NCI-H526 treated with DMSO at 0.1 percent for 48 hours (cell line): ENCODE results near the gene LIN7B.
A peak's percentile ranks its signal among the peaks of the same experiment; 100 is the strongest.
"Not testable (repeated sequence)": the region's sequence is repeated elsewhere in the genome, so short reads cannot be mapped to it uniquely, and the experiment has no call there.

Experiments used
- DNase-seq: peaks from one replicate; lab custom pipeline; 2025; lab: John Stamatoyannopoulos, UW

Gene LIN7B

DNA sequence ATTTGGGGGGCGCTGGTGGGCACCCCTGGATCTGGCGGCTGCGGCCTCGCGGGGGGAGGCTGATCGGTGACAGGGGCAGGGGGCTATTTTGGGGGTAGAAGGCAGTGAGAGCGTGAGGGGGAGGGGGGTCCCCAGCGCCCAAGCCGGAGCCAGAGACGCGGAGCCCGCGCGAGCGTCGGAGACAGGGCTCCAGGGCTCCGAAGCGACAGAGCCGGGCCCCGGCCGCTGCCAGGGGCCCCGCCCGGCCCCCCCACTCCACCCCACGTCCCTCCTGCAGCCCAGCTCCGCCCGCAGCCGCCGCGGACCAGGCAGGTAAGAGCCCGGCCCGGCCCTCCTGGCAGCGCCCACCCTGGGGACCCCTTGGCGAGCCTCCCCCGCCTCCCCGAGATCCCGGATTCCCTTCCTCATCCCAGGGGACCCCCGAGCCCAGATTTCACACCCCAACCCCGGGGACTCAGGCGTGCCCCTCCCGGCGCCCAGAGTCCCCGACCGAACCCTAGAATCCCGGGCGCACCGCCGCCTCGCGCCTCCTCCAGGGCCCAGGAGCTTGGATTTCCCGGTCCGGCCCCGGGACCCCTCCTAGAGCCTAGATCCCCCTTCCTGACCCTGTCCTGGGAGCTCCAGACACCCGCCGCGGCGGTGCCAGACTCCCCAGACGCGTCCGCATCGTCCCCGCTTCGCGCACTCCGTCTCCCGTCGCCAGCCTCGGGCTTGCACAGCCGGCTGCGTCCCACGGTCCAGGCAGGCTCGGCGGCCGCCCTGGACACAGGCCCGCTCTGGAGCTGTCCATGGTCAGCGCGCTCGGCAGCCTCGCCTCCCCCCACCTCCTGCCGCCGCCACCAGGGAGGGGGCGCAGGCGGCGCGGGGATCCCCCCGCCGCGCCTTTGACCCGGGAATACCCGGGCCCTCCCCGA is 5.5 kb downstream of the LIN7B start, which contains the start of gene PPFIA3:
Gene PPFIA3 (plus strand): TSS at position 134 of the 914 bp plus-strand sequence. CDS start 8,330 bp downstream, outside the sequence.
- peak; percentile 45 for DNase-seq

DNA sequence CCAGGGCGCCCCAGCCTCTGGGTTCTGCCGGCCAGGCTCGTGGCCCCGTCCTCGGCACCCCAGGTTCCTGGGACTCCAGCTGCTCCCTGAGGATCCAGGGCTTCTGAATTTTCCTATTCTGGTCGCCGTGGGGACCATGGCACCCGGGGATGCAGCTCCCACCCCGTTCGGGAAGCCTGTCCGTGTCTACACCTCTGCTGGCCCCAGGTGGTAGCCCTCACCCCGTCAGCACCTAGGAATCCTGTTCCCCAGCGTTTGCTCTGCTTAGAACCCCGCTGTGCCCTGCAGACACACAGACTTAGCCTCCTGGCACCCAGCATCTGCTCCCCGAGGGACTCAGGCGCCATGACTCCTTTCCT is 6.1 kb downstream of the LIN7B start:
- DNase-seq = no peak

DNA sequence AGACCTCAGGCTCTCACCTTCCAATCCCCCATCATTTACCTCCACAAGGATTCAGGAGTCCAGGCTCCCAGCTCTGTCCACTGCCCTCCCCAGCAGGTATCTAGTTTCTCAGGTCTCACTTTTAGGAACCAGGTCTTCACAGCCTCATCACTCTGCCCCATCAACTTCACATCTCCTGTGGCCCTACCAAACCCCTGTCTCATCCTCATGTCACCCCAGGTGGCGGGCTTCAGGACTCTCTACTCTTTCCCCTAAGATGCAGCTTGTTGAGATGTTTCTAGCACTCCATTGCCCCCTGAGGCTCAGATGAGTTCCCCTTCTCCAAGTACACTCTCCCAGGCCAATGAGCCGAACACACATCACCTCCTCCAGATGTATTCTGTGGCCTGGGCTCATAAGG is 6.7 kb downstream of the LIN7B start:
- DNase-seq = no peak

DNA sequence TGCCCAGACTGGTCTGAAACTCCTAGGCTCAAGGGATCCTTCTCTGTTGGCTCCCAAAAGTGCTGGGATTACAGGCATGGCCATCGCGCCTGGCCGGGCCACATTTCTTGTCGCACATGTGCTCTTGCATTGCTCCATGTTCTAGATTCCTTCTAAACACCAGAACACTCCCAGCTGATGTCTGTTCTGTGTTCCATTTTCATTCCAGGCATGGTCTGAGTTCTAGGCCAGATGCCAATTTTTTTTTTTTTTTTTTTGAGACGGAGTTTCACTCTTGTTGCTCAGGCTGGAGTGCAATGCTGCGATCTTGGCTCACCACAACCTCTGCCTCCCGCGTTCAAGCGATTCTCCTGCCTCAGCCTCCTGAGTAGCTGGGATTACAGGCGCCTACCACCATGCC is 7.7 kb downstream of the LIN7B start:
- not testable (repeated sequence) for DNase-seq

DNA sequence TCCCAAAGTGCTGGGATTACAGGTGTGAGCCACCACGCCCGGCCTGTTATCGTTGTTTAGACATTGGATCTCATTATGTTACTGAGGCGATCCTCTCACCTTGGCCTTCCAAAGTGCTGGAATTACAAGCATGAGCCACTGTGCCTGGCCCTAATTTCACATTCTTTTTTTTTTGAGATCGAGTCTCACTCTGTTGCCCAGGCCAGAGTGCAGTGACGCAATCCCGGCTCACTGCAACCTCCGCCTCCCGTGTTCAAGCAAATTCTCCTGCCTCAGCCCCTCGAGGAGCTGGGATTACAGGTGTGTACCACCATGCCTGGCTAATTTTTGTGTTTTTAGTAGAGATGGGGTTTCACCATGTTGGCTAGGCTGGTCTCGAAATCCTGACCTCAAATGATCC is 9.1 kb downstream of the LIN7B start:
- not testable (repeated sequence) for DNase-seq

DNA sequence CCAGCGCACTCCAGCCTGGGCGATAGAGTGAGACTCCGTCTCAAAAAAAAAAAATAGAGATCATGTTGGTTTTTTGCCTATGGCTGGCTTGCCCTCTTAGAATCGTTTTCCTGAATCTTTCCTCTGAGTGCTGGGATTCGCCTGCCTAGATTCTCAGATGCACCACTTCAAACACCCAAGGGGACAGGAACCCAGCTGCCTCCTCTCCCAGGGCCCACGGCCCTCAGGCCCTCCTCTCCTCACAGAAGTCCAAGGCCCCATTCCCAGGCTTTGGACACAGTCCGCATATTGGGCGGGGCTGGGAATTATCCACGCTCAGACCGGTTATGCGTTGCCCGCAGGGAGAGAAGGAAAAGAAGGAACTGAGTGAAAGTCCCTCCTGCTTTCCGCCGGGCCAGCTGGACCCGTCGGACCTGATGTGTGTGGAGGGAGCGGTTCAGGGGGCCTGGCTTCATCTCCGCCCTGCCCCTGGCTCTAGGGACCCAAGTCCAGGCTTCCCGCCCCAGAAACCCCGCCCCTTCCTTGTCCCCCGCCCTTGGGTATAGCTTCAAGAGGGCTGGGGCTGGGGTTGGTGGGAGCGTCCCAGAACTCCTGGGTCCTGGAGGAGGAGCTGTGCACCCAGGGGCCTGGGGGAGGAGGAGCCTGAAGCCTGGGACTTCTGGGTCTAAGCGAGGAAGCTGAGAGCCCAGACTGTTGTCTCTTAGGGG is 11.0 kb downstream of the LIN7B start:
- no peak for DNase-seq

DNA sequence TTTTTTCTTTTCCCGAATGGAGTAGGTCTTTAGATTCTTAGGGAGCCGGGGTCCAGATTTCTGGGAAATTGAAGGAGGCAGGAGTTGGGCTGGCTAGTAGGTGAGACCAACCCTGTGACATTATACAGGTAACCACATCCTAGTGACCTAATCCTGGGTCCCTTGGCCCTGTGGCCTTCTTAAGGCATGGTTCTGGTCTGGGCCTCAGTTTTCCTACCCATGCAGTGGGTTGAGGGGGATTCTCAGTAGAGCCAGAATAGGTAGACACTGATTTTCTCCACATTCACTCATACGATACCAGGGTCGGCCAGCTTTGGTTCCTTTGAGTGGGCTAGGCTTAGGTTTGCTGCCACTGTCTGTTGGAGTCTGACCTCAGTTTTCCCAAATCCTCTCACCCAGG is 12.4 kb downstream of the LIN7B start:
- no peak for DNase-seq

DNA sequence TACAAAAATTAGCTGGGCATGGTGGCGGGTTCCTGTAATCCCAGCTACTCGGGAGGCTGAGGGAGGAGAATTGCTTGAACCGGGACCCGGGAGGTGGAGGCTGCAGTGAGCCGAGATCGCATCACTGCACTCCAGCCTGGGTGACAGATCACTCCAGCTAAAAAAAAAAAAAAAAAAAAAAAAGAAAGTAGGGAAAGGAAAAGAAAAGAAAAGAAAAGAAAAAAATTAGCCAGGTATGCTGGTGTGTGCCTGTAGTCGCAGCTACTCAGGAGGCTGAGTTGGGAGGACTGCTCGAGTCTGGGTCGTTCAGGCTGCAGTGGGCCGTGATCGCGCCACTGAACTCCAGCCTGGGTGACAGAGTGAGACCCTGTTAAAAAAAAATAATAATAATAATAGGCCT is 13.1 kb downstream of the LIN7B start:
- DNase-seq = not testable (repeated sequence)

DNA sequence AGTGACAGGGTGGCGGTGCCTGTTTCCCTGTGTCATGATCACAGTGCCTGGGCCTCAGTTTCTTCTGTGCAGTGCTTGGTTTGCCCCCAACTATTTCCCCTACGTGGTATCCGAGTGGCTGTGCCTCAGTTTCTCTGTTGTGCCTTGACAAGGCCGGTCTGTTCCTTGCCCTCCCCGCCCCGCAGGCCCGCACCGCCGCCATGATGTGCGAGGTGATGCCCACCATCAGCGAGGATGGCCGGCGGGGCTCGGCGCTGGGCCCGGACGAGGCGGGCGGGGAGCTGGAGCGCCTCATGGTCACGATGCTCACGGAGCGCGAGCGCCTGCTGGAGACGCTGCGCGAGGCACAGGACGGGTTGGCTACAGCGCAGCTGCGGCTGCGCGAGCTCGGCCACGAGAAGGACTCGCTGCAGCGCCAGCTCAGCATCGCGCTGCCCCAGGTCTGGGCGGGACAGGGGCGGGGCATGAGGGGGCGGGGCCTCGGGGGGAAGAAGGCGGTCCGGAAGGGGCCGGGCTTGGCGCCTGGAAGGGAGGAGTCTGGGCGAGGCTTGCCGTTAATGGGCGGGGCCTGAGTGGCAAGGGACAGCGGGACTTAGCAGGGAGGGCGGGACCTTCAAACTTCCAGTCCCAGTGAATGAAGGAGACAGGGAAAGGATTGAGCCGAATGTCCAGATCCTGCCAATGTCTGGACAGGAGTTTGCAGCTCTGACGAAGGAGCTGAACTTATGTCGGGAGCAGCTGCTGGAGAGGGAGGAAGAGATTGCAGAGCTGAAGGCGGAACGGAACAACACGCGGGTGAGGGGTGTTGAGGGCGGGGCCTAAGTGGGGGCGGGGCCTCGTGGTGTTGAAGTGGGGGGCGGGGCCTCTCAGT is 13.7 kb downstream of the LIN7B start:
- DNase-seq = peak; percentile 98

DNA sequence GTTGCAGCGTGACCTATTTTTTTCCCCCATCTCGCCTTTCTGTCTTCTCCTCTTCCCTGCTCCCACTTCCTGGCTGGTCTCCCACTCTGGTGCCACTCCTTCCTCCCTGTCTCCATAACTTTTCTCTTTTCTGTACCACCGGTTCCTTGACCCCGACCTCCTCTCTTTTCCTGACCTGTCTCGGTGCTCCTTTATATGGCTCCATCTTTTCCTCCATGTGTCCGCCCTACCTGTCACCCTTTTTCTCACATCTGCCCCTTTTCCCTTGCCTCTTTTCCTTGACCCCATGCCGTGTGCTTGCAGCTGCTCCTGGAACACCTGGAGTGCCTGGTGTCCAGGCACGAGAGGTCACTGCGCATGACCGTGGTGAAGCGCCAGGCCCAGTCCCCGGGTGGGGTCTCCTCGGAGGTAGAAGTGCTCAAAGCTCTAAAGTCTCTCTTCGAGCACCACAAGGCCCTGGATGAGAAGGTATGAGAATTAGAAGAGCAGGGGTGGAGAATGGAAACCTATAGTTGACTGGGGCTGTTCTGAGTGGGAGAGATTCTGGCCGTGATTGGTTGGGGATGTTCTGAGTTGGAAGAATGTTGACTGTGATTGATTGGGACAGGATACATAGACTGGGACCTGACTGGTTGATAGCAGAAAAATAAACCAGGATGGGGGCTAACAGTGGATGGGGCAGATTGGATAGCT is 14.5 kb downstream of the LIN7B start:
- no peak for DNase-seq

DNA sequence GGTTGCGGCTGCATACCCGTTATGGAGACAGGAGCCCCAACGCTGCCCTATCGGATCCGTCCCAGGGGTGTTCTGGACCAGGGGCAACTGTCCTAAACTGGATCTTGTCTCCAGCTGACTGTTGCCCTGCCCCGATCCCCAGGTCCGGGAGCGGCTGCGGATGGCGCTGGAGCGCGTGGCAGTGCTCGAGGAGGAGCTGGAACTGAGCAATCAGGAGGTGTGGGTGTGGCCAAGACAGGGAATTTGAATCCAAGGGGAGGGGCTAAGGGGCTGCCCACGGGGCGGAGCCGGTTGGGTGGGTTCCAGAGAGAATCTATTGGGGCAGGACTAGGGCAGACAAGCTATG is 15.0 kb downstream of the LIN7B start:
- no peak for DNase-seq

DNA sequence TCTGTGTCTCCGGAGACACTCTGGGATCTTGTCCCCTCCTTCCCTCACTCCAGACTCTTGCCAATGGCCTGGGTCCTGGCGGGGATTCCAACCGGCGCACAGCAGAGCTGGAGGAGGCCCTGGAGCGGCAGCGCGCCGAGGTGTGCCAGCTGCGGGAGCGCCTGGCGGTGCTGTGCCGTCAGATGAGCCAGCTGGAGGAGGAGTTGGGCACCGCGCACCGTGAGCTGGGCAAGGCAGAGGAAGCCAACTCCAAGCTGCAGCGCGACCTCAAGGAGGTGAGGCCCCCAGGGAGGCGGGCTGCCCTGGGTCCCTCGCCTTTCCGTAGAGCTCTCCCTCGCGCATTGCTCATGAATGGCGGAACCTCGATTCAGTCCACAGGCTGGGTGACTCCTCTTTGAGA is 16.2 kb downstream of the LIN7B start:
- DNase-seq = no peak

DNA sequence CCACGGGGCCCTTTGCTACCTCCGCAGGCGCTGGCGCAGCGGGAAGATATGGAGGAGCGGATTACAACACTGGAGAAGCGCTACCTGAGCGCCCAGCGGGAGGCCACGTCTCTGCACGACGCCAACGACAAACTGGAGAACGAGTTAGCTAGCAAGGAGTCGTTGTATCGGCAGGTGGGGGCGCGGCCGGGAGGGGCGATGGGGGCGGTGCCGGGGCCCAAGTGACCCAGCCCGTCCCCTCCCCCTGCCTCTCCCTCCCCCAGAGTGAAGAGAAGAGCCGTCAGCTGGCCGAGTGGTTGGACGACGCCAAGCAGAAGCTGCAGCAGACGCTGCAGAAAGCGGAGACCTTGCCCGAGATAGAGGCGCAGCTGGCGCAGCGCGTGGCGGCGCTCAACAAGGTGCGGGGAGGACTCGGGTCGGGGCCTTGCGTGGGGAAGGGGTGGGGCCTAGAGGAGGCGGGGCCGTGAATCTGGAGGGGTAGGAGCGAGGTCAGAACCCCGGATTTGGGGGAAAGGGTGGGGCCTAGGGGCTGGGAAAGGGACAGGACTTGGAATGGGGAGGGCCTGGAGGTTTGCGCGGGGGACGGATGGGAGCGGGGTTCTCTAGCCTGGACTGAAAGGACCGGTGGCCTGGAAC is 18.9 kb downstream of the LIN7B start:
- no peak for DNase-seq

DNA sequence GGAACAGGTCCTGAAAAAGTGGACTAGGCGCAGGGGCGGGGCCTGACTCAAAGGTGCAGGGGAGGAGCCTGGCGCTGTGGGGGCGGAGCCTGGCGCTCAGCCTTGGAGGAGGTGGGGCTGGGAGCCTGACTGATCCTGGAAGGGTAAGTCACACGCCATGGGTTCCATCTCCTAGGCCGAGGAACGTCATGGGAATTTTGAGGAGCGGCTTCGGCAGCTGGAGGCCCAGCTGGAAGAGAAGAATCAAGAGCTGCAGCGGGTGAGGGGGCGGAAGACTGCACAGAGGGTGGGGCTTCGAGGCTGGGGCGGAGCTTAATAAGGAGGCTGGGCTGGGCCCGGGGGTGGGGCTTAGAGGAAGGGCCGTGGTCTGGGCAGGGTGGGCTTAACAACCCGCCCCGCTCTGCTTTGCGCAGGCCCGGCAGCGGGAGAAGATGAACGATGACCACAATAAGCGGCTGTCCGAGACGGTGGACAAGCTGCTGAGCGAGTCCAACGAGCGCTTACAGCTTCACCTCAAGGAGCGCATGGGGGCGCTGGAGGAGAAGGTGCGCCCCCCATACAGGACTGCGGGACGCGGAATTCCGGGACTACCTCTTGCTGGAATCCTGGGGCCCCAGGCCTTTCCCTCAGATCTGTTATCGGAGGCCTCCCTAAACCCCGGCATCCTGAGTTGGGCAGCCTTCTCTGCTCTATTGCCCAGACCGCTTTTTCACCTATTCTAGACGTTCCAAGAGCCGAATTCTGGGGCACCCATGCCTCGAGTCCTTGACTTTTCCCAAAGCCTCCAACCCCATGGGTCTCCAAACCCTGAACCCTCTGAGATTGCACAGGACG is 19.7 kb downstream of the LIN7B start:
- no peak for DNase-seq

DNA sequence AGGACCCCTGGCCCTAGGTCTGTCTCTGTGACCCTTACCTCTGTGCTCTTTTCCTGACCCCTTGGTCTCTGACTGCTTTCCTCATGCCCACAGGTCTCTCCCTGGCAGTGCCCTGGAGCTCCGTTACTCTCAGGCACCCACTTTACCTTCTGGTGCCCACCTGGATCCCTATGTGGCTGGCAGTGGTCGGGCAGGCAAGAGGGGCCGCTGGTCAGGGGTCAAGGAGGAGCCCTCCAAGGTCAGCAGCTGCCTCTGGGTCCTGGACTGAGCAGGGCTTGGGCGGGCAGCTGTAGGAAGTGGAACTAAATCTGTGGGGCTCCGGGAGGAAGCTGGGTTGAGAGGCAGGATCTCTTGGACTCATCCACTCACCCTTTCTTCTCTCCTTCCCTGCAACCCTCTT is 21.5 kb downstream of the LIN7B start:
- DNase-seq = no peak

DNA sequence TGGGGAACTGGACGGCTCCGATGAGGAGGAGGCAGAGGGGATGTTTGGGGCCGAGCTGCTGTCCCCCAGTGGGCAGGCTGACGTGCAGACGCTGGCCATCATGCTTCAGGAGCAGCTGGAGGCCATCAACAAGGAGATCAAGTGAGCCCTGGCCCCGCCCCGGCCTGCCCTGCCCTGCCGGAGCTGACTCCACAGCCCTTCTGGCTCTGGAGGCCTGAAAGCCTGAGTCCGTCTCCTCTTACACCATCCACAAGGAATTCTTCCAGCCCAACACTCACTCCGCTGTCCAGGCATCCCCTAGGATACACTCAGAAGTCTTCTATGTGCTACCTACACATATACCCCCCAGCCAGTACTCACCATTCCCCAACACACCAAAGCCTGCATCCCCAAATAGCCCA is 22.6 kb downstream of the LIN7B start:
- no peak for DNase-seq

DNA sequence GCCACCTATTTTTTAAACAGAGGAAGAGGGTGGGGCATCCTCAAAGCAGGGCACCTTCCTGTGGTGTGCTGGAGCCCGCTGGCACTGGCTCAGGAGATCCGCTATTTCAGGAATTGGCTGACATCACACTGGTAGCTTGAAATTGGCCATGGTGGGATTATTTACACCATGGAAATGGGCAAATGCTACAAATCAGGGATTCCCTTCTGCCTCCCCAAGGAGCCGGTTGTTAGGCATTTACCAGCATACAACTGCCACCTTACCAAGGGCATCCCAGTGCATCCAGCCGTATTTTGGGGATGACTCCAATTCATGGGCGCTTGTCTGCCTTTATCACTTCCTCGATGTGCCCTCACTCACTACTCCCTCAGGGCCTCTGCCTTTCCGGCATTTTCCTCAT is 26.8 kb downstream of the LIN7B start:
- DNase-seq = no peak

DNA sequence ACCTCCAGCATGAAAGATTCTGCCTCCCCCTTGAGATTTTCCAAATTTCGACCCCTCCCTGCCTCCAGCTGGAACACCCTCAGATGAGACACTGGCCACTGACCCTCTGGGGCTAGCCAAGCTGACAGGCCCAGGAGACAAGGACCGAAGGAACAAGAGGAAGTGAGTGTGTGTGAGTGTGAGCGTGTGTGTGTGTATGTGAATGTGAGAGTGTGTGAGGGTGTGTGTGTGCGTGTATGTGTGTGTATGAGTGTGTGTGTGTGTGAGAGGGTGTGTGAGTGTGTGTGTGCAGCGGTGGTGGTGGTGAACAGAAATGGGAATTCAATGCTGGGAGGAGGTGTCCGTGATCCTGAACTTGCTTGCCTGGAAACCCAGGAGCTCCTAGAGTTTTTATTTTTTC is 27.2 kb downstream of the LIN7B start:
- no peak for DNase-seq

DNA sequence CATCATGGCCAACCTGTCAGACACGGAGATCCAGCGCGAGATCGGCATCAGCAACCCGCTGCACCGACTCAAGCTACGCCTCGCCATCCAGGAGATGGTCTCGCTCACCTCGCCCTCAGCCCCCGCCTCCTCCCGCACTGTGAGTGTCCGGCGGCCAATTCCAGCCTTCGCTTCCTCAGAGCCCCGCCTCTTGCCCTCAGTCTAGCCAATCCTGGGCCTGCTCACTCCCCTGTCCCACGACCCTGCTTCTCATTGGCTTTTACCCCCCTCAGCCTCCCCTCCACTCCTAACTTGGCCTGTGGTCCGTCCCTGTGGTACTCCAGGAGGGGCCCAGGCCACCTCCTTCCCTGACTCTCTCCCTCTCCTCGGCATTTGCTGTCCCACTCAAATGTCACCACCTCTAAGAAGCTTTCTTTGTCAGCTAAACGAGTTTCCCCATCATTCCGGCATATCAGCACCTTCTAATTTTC is 28.7 kb downstream of the LIN7B start:
- peak; percentile 90 for DNase-seq
